ENCODE results near the gene HOXB3.

DNA sequence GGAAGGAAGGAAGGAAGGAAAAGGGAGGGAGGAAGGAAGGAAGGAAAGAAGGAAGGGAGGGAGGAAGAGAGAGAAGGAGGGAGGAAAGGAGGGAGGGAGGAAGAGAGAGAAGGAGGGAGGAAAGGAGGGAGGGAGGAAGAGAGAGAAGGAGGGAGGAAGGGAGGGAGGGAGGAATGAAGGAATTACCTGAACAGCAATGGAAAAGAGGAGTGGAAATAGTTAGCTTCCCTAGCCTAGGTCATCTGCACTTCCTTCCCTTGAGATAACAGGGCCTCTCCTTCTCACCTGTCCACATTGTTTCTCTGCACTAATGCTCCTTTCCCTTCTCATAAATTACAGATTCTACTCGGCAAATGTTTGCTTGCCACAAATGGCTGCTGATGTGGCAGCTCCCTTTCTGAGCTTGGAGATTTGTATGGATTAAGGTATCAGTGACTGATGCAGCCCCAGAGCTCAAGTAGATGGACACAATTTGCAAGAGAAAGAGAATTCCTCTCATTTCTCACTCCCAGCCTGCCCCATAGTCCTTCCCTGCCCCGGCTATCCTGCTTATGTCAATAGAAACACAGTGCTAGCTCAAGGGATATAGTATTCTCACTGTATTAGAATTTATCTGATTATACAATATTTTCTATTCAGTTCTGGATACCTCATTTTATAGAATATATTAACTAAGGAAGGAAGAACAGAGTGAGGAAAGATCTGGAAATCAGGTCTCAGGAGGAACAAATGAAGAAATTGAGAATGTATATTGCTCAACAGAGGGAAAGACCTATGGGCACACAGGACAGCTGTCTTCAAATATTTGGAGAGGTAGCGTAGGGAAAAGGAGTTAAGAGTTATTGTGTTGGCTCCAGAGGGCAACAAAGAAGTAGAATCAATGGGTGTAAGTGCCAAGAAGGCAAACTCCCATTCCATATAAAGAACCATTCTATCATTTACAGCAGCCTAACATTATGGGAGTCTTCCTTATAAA is 73.8 kb downstream of the HOXB3 start:
- TF ChIP-seq EZH2 (IDR thresholded peaks at IDR 0.05; ENCODE audit: borderline replicate concordance, low read length), result no peak
- TF ChIP-seq, protein P1, sequence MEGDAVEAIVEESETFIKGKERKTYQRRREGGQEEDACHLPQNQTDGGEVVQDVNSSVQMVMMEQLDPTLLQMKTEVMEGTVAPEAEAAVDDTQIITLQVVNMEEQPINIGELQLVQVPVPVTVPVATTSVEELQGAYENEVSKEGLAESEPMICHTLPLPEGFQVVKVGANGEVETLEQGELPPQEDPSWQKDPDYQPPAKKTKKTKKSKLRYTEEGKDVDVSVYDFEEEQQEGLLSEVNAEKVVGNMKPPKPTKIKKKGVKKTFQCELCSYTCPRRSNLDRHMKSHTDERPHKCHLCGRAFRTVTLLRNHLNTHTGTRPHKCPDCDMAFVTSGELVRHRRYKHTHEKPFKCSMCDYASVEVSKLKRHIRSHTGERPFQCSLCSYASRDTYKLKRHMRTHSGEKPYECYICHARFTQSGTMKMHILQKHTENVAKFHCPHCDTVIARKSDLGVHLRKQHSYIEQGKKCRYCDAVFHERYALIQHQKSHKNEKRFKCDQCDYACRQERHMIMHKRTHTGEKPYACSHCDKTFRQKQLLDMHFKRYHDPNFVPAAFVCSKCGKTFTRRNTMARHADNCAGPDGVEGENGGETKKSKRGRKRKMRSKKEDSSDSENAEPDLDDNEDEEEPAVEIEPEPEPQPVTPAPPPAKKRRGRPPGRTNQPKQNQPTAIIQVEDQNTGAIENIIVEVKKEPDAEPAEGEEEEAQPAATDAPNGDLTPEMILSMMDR (conservative IDR thresholded peaks at IDR 0.05 in 1 of 2, IDR thresholded peaks at IDR 0.05 in 1 of 2; ENCODE audit: extremely low read depth in 1 of 2, insufficient read depth in 1 of 2, low read depth in 1 of 2, low read length in 2 of 2), result no peak

Data from mammary epithelial cell (primary cell).